ENCODE measurements around the gene XRN1.

The XRN1 gene

DNA sequence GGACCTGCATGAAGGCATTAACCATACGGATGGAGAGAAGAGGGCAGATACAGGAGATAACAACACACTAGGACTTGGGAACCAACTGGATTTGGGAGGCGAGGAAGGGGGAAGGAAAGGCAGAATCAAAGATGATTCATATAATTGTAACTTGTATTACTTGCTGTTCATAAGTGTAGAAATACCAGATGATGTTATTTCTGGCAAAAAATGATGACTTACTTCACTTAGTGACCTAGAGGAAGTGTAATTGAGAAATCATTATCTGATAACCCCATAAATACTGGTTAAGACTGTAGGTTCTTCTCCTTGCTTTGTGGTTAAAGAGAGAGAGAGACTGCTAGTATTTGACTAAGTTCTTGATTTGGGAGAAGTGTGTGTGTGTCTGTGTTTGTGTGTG, 172.0 kb downstream of the XRN1 start:
- H3K27me3 ChIP-seq (replicated peaks; ENCODE audit: control insufficient read depth, insufficient read depth, low read length) = no peaks in the 10 kb centered on the region
- no peak for DNase-seq (ENCODE audit: extremely low read depth, insufficient read length)
- H3K4me3 ChIP-seq (replicated peaks; ENCODE audit: low read depth, low read length) = no peak overlapping the region
- TF ChIP-seq, protein P1, sequence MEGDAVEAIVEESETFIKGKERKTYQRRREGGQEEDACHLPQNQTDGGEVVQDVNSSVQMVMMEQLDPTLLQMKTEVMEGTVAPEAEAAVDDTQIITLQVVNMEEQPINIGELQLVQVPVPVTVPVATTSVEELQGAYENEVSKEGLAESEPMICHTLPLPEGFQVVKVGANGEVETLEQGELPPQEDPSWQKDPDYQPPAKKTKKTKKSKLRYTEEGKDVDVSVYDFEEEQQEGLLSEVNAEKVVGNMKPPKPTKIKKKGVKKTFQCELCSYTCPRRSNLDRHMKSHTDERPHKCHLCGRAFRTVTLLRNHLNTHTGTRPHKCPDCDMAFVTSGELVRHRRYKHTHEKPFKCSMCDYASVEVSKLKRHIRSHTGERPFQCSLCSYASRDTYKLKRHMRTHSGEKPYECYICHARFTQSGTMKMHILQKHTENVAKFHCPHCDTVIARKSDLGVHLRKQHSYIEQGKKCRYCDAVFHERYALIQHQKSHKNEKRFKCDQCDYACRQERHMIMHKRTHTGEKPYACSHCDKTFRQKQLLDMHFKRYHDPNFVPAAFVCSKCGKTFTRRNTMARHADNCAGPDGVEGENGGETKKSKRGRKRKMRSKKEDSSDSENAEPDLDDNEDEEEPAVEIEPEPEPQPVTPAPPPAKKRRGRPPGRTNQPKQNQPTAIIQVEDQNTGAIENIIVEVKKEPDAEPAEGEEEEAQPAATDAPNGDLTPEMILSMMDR (IDR thresholded peaks at IDR 0.05; ENCODE audit: insufficient read depth, low read length, poor library complexity, severe bottlenecking) = no peak
- no peaks in the 10 kb centered on the region for H3K36me3 ChIP-seq (ENCODE audit: control insufficient read depth, insufficient read depth, low read length)

DNA sequence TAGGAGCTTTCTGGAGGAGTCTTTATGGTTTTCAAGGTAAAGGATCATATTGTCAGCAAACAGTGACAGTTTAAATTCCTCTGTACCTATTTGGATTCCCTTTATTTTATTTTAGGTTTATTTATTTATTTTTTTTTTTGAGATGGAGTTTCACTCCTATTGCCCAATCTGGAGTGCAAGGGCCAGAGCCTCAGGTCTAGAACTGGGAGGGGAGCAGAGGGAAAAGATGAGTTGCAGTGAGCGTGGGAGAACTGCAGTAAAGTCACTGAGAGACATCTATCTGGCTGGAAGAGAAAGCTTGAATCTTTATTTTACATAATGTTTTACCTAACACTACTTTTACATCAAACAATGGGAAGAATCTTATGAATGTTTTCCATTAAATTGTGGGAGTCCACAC, 172.9 kb downstream of the XRN1 start:
- TF ChIP-seq, protein P1 (IDR thresholded peaks at IDR 0.05; ENCODE audit: insufficient read depth, low read length, poor library complexity, severe bottlenecking) = no peak
- no peaks in the 10 kb centered on the region for H3K27me3 ChIP-seq (replicated peaks; ENCODE audit: control insufficient read depth, insufficient read depth, low read length)
- H3K4me3 ChIP-seq (replicated peaks; ENCODE audit: low read depth, low read length) = no peak overlapping the region
- no peak for DNase-seq (ENCODE audit: extremely low read depth, insufficient read length)
- H3K36me3 ChIP-seq (ENCODE audit: control insufficient read depth, insufficient read depth, low read length) = no peaks in the 10 kb centered on the region

DNA sequence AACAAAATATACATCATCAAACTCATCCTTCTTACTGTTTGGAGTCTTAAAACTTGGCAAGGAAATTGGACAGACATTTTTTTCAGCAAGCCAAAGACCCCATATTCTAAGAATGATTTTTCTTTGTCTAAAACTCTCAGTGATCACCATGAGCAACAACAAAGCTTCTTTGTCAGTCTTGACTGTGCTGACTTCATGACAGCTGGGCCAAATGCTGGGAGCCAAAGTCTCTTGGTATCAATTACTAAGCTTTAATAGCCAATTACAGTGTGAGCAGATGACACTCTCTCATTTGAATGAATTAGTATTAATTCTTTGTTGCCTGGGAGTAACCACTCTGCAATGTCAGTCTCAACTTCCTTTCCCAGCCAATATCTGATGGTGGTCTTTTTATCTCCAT, 174.3 kb downstream of the XRN1 start:
- DNase-seq (ENCODE audit: extremely low read depth, insufficient read length) = no peak
- H3K4me3 ChIP-seq (replicated peaks; ENCODE audit: low read depth, low read length) = no peak overlapping the region
- no peaks in the 10 kb centered on the region for H3K36me3 ChIP-seq (ENCODE audit: control insufficient read depth, insufficient read depth, low read length)
- TF ChIP-seq, protein P1 (IDR thresholded peaks at IDR 0.05; ENCODE audit: insufficient read depth, low read length, poor library complexity, severe bottlenecking) = no peak
- H3K27me3 ChIP-seq (replicated peaks; ENCODE audit: control insufficient read depth, insufficient read depth, low read length) = no peaks in the 10 kb centered on the region

DNA sequence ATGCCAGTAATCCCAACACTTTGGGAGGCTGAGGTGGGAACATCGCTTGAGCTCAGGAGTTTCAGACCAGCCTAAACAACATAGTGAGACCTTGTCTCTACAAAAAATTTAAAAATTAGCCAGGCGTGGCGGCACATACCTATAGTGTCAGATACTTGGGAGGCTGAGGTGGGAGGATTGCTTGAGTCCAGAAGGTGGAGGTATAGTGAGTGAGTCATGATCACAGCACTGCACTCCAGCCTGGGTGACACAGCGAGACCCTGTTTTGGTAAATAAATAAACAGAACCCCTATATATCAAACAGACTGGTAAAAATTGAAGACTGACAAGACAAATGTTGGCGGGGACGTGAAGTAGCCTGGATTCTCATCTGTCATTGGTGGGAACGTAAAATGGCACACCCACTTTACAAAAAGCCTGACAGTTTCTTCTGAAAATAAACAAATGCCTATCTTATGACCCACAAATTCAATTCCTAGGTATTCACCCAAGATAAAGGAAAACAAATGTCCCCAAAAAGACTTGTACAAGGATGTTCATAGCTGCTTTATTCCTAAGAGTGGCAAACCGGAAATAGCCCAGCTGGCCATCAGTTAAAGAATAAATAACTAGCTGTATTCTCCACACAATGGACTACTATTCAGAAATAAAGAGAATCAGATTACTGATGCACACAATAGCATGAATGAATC, 175.5 kb downstream of the XRN1 start:
- Histone ChIP-seq H3K36me3 (ENCODE audit: control insufficient read depth, insufficient read depth, low read length) (no peaks in the 10 kb centered on the region), H3K4me3 (replicated peaks; ENCODE audit: low read depth, low read length) (no peak overlapping the region), H3K27me3 (replicated peaks; ENCODE audit: control insufficient read depth, insufficient read depth, low read length) (no peaks in the 10 kb centered on the region)
- TF ChIP-seq, protein P1 (IDR thresholded peaks at IDR 0.05; ENCODE audit: insufficient read depth, low read length, poor library complexity, severe bottlenecking) = no peak
- DNase-seq (ENCODE audit: extremely low read depth, insufficient read length) = no peak

DNA sequence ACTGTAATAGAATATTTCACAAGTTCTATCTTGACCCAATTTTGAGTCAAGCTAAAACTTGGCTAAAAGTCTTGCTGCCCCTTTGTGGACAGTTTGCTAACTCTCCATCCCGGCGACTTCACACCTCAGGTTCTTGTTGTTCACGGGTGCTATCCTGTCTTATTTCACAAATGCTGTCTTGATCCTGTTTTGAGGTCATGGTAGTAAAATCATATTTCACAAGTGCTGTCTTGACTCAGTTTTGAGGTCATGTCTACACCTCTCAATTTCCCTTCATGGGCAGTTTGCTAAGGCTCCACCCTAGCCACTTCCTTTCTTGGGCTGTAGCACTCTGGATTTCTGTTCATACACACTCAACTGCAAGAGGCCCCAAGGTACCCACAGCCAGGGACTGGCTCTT, 177.4 kb downstream of the XRN1 start:
- Histone ChIP-seq H3K36me3 (ENCODE audit: control insufficient read depth, insufficient read depth, low read length) (no peaks in the 10 kb centered on the region), H3K27me3 (replicated peaks; ENCODE audit: control insufficient read depth, insufficient read depth, low read length) (no peaks in the 10 kb centered on the region), H3K4me3 (replicated peaks; ENCODE audit: low read depth, low read length) (no peak overlapping the region)
- no peak for DNase-seq (ENCODE audit: extremely low read depth, insufficient read length)
- TF ChIP-seq, protein P1 (IDR thresholded peaks at IDR 0.05; ENCODE audit: insufficient read depth, low read length, poor library complexity, severe bottlenecking) = no peak

DNA sequence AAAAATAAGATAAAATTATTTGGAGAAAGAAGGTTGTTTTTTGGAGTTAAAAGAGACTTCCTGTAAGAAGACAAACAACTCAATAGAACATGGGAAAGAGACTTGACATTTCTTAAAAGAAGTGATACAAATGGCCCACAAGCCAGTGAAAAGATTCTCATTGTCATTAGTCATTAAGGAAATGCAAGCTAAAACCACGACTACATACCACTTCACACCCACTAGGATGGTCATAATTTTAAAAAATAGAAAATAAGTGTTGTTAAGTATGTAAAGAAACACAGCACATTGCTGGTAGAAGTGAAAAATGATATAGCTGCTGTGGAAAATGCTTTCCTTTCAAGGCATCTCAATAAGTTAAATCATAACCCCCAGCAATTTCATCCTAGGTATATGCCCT, 178.1 kb downstream of the XRN1 start:
- DNase-seq (ENCODE audit: extremely low read depth, insufficient read length) = no peak
- TF ChIP-seq, protein P1 (IDR thresholded peaks at IDR 0.05; ENCODE audit: insufficient read depth, low read length, poor library complexity, severe bottlenecking) = no peak
- no peaks in the 10 kb centered on the region for H3K36me3 ChIP-seq (ENCODE audit: control insufficient read depth, insufficient read depth, low read length)

More for the DNA sequence above, 178.1 kb downstream of the XRN1 start:
- no peak overlapping the region for H3K4me3 ChIP-seq (replicated peaks; ENCODE audit: low read depth, low read length)
- no peaks in the 10 kb centered on the region for H3K27me3 ChIP-seq (replicated peaks; ENCODE audit: control insufficient read depth, insufficient read depth, low read length)

All from GM06990 (cell line).